ENCODE results near the gene ZNF771.
"Not testable (repeated sequence)": the region's sequence is repeated elsewhere in the genome, so short reads cannot be mapped to it uniquely, and the experiment has no call there.

Gene ZNF771

DNA sequence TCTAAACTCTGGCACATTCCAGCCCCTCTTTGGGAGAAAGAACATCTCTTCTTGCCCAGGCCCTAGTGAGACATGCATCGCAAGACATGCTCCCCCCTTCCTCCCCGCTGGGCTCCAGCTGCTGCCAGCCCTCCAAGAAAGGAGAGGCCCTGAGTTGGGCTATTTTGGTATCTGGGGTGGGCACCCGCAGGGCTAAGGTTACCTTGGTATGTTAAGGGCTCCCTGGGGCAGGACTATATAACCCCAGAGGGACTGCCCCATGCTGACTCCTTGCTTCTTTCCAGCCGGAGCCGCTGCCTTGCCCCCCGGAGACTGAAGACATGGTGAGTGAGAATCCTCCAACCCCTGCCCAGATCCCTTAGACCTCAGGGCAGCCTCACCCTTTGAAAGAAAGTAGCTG lies 32.9 kb upstream of the ZNF771 start, which contains the start of gene MYL11:
Gene MYL11 (plus strand): TSS at position 265 of the 400 bp plus-strand sequence. CDS start 56 bp downstream, at position 321.
- no peak for FAIRE-seq
- no peak for DNase-seq (ENCODE audit: extremely low spot score, insufficient read length, low read depth)

DNA sequence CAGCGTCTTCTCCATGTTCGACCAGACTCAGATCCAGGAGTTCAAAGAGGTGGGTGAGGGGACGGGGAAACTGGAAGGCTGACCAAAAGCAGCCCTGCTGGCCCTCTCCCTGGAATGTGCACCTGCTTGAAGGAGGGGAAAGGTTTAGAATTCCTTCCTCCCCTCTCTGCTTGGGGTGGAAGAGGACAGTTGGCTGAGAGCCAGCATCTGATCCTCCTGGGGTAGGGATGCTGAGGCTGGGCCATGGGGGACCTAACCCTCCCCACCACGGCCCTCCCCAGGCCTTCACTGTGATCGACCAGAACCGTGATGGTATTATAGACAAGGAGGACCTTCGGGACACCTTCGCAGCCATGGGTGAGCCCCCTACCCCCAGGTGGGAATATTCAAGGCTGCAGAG lies 31.5 kb upstream of the ZNF771 start:
- no peak for DNase-seq (ENCODE audit: extremely low spot score, insufficient read length, low read depth)
- no peak for FAIRE-seq

DNA sequence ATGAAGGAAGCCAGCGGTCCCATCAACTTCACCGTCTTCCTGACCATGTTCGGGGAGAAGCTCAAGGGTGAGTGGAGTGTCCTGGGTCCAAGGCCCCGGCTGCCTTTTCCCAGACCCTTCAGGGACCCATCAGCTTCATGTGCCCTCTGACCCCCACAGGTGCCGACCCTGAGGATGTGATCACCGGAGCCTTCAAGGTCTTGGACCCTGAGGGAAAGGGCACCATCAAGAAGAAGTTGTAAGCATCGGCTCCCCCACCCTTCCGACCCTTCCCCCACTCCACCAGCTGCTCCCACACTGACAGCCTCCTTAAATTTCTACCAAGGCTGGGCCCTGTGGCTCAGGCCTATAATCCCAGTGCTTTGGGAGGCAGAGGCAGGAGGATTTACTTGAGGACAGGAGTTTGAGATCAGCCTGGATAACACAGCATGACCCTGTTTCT lies 30.9 kb upstream of the ZNF771 start:
- DNase-seq (ENCODE audit: extremely low spot score, insufficient read length, low read depth) (no peak), FAIRE-seq (no peak)

DNA sequence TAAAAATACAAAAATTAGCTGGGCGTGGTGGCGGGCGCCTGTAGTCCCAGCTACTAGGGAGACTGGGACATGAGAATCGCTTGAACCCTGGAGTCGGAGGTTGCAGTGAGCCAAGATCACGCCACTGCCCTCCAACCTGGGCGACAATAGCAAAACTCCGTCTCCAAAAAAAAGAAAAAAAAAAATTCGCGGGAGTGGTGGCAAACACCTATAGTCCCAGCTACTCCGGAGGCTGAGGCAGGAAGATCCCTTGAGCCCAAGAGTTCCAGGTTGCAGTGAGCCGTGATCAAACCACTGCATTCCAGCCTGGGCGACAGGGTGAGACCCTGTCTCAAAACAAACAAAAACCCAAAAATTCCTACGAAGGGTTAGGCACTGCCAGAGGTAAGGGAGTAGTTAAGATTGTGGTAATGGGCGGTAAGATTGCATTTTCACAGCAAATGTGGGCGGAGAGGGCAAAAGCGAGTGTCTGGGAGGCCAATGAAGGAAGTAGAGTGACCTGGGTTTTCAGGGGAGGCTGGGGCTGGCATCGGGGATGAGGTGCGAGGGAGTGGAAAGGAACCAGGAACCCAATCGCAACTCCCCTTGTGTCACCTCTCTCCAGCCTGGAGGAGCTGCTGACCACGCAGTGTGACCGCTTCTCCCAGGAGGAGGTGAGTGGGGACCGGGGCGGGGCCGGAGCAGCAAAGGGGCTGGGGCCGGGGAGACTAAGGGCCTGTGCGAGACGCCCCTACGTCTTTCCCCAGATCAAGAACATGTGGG lies 30.2 kb upstream of the ZNF771 start:
- FAIRE-seq (peak; percentile 18), DNase-seq (ENCODE audit: extremely low spot score, insufficient read length, low read depth) (no peak)

DNA sequence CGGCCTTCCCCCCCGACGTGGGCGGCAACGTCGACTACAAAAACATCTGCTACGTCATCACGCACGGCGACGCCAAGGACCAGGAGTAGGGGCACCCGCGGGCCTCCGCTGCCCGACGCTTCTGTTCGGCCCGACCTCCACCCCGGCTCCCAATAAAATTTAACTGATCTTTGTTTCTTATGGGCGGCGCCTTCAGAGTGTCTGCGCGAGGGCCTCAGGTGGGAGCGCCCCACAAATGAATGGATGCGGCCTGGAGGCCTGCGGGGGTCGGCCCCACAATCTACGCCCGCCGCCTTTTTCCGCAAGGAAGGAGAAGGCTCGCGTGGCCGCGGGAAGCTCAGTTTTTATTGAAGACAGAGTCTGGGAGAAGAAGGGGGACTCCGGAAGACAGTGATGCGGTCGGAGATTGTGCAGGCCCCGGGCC lies 29.6 kb upstream of the ZNF771 start:
- FAIRE-seq = no peak
- no peak for DNase-seq (ENCODE audit: extremely low spot score, insufficient read length, low read depth)

DNA sequence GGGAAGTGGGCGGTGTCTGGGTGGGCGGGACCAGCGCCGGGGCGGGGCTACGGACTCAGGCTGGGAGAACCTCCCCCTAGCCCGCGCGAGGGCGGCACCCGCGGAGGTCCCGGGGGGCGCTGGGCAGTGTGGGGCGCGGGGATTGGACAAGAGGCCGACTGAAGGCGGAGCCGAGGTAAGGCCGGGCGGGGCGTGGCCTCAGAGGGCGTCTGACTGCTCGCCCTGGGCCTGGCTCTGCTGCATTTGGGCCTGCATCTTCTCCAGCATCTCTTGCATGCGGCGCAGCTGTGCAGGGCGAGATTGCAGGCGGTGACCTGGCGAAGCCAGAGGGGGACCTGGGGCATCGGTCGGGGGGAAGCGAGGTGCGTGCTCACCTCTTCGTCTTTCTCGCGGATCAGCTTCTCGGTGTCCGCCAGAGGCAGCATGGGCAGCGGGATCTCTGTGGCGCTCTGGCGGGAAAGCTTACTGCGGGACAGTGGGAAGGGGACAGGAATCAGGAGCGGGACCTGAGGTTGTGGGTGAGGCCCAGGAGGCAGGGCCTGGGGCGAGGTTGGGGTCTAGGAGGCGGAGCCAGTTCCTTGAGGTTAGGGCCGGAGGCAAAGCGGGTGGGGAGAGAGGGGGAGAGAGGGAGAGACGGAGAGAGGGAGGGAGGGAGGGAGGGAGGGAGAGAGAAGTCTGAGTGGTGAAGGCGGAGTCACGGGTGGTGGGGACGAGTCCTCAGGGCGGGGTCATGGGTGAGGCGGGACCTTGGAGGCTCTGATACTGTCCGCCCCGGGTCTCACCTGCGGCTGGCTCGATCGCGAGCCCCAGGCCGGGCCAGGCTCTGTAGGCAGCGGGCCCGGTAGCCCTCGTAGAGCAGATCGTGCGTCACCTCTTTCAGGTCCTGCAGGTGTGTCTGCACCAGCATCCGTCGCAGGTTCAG lies 28.9 kb upstream of the ZNF771 start:
- DNase-seq (ENCODE audit: extremely low spot score, insufficient read length, low read depth) (peak; percentile 96), FAIRE-seq (peak; percentile 97)

DNA sequence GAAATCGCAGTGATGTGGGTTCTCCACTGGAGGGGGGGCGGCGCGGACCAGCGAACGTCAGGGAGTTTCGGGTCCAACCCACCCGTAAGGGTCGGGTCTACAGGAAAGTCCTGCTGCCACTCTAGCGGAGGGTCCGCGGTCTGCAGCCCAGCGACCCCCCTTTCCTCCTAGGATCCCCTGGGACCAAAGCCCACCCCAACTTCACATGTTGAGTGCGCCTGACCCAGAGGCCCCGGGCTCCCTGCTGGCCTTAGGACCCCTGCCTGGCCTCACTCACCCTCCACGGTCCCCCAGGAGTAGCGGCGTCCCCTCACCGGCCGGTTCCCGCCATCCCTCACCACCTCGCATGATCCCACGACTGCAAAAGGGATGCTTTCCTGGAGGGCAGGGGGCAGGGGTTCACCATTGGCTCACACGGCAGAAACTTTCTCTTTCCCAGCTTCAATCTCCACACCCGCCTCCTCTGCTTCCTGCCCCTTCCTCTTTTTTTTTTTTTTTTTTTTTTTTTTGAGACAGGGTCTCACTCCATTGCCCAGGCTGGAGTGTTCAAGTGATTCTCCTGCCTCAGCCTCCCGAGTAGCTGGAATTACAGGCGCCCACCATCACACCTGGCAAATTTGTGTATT lies 28.1 kb upstream of the ZNF771 start:
- FAIRE-seq = no peak
- DNase-seq (ENCODE audit: extremely low spot score, insufficient read length, low read depth) = no peak

DNA sequence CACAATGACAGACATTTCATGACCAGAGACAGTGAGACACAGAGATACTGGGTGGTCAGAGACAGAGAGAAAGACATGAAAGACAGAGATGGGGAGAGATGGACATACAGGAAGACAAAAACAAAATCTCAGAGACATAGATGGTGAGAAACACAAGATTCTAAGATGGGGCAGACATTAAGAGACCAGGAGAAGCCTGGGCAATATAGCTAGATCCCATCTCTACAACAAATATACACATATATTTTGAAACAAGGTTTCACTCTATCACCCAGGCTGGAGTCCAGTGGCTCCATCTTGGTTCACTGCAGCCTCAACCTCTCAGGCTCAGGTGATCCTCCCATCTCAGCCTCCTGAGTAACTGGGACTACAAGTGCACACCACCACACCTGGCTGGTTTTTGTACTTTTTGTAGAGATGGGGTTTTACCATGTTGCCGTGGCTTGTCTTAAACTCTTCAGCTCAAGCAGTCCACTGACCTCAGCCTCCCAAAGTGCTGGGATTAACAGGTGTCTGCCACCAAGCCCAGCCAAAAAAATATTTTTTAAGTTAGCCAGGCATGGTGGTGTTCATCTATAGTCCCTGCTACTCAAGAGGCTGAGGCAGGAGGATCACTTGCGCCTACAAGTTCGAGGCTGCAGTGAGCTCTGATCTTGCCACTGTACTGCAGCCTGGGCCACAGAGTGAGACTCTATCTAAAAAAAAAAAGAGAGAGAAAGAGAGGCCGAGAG lies 27.2 kb upstream of the ZNF771 start:
- DNase-seq (ENCODE audit: extremely low spot score, insufficient read length, low read depth) = no peak
- FAIRE-seq = no peak

DNA sequence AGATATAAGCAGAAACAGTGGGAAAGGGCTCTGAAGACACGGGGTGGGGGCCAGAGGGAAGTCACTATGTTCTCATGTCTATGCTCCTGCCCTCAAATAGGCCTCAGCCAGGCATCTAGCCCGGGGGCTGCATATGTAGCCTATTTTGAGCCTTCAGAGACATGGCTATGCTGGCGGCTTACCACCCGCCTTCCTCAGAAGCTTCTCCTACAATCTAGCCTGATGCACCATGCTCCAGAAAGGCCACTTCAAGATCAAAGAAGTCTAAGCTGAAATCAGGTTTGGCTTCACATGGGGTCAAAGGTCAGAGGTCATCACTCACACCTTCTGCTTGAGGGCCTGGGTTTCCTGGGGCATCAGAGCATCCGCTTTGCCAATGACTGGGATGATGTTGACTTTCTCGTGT lies 26.6 kb upstream of the ZNF771 start:
- no peak for FAIRE-seq

DNA sequence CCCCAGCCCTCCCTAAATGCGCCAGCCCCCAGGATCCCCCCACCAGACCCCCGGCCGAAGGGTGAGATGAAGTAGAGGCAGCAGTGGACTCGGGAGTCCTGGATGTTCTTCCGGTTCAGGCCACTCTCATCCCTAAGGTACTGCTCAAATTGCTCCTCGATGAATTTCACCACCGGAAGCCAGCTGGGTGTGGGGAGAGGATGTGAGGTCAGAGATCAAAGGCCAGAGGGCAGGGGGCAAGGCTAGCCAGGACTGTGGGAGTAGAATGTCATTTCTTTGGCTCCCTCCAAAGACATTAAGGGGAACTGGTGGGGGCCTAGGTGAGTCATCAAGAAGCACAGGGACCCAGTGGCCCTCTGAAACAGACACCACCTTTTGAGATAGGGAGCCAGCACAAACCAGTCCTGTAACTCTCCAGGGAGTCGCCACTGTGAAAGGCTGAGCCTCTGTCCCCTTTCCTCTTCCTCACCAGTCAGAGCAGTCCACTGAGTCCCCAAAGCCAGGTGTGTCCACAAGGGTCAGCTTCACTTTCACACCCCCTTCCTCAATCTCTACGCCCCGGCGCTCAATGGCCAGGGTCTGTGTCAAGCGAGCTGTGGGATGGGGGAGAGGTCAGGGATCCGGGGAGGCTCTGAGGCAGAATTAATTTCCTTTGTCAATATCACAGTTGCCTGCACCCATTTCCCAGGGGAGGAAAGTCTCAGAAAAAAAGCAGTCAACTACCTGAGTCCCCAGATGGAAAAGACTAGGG lies 25.9 kb upstream of the ZNF771 start:
- FAIRE-seq (peak; percentile 48), DNase-seq (ENCODE audit: extremely low spot score, insufficient read length, low read depth) (no peak)

More for the DNA sequence above, 26.6 kb upstream of the ZNF771 start:
- DNase-seq (ENCODE audit: extremely low spot score, insufficient read length, low read depth) = no peak

DNA sequence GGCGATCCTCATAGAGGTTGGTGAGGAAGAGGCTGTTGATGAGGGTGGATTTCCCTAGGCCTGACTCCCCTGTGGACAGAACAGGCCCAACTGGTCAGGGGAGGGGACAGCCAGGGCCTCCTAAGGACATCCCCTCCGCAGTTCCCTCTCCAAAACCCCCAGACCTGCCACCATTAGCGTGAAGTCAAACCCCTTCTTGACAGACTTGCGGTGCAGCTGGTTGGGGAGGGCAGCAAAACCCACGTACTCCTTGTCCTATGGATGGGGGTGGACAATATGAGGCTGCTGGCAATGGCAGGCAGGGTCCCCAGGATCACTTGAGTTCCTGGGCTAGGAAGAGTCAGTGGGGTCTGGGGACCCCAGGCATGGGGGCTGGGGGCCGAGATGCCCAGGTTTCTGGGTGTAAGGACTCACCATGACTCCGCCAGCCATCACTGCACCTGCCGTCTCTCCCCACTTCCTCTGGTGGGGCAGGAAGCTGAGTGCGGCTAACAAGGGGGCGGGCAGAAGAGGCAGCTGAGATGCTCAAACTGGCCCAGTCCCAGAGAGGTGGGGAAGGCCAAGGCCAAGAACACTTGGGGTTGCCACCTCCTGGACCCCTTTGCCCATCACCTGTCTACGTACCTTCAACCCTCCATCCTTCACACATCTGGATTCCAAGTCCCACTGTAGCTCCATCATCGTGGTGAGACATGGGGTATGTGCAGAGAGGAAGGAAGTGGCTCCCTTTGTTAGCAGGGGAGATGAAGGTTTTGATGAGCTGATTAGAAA lies 25.1 kb upstream of the ZNF771 start, which contains the start of gene SEPTIN1:
Gene SEPTIN1 (minus strand): TSS at position 451 of the 771 bp plus-strand sequence. CDS start 19 bp downstream, at position 432.
- DNase-seq (ENCODE audit: extremely low spot score, insufficient read length, low read depth) = peak; percentile 61
- FAIRE-seq = peak; percentile 95

DNA sequence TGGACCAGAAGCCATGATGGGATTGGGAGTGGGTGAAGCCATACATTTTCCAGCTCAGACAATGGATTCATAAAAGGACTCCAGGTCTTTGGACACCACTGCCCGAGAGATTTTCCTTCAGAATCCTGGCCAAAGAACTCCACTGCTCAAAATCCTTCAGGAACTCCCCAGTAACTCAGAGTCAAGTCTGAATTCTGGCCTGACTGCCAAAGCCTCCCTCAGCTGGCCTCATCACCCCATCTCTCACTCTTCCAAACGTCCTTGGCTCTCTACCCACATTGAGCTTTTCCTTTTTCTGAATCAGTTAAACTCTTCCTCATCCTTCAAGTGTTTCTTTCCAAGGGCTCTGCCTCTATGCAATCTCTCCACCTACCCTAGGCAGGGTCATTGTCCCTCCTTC lies 23.9 kb upstream of the ZNF771 start:
- no peak for FAIRE-seq
- DNase-seq (ENCODE audit: extremely low spot score, insufficient read length, low read depth) = no peak

DNA sequence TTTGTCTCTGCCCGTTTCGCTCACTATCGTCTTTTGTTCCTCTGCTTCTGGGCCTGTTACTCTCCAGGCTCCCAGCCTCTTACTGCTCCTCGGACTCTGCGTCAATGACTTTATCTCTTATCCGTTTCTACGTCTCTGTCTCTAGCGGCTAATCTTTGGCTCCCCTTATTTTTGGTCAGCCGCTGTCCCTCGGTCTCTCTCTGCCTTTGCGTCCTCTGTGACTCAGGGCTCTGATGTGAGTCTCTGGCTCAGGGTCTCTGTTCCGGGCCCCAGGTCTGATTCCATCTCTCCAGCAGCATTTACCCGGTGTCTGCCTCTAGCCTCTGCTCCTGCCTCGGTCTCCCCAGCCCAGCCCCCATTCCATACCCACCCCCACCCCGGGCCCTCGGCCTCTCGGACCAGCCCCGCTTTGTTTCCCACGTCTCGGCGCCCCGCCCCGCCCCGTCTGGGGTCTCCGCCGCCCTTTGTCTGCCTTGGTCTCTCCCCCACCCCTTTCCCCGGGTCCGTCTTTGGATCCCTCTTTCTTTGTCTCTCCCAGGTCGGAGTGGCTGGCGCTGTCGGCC lies 12.7 kb upstream of the ZNF771 start:
- no peak for FAIRE-seq
- no peak for DNase-seq (ENCODE audit: extremely low spot score, insufficient read length, low read depth)

DNA sequence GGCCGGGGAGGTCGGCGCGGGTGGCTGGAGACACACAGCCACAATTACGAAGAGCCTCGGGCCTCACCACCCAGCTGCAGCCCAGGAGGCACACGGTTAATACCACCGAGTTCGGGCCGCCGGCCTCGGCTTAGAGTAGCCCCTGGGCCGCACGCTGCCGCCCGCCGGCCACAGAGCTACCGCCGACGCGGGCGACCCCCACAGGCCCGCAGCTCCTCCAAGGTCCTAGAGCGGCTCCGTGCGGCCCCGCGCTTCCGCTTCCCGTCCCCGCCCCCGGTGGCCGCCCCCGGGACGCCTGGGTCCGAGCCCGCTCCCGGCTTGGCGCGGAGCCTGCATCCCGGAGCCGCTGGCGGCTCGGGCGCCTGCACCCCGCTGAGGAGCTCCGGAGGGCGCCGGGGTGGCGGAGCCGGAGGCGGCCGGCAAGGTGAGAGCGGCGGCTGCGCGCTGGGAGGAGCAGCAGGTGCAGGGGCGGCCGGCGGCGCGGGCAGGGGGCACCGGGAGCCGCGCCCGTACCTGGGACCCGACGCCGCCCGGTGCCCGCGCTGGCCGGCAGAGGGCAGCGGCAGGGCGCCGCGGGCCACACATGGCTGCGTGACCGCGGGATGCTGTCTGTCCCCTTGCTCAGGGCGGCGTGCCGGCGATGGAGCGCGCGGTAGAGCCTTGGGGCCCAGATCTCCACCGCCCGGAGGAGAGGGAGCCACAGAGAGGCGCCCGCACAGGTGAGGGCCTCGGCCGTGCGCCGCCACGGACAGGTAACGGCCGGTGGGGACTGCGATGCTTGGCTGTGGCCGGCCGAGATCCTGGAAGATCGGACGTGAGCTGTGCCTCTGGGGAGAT lies 12.0 kb upstream of the ZNF771 start, which contains the start of gene ZNF48:
Gene ZNF48 (plus strand): TSS at position 266 of the 837 bp plus-strand sequence. CDS start 375 bp downstream, at position 641.
- peak; percentile 38 for FAIRE-seq
- peak; percentile 55 for DNase-seq (ENCODE audit: extremely low spot score, insufficient read length, low read depth)

DNA sequence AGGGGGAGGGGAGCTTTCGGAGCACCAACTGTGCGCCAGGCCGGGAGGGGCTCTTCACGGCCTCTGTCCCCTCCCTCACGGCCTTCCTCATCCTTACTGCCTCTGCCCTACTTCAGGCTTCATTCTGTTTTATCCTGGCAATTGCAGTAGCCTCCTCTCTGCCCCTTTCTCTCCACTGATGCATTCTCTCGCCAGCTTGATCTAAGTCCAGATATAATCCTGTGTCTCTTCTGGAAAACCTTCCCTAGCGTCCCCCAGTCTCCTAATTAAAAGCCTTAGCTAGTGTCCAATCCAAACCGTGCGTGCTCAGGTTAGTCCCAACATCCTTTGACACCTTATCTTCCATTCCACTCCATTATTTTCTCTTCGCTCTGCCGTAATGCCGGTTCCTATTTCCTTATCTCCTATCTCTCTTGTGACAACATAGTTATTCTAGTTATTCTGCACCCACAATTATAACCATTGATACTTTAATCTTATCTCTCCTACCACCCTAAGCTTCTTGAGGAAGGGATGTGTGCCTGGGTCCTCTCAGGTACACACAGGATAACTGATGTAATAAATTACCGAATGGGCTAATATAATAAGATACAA lies 11.3 kb upstream of the ZNF771 start:
- FAIRE-seq (no peak), DNase-seq (ENCODE audit: extremely low spot score, insufficient read length, low read depth) (no peak)

DNA sequence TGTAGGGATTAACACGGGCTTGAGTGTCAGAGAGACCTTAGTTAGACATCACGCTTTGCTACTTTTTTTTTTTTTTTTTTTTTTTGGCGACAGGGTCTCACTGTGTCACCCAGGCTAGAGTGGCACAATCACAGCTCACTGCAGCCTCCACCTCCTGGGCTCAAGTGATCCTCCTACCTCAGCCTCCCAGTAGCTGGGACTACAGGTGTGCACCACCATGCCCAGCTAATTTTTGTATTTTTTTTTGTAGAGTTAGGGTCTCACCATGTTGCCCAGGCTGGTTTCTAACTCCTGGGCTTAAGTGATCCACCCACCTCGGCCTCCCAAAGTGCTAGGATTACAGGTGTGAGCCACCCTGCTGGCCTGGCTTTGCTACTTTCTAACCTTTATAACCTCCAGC lies 10.8 kb upstream of the ZNF771 start:
- FAIRE-seq; DNase-seq (ENCODE audit: extremely low spot score, insufficient read length, low read depth): not testable (repeated sequence)

DNA sequence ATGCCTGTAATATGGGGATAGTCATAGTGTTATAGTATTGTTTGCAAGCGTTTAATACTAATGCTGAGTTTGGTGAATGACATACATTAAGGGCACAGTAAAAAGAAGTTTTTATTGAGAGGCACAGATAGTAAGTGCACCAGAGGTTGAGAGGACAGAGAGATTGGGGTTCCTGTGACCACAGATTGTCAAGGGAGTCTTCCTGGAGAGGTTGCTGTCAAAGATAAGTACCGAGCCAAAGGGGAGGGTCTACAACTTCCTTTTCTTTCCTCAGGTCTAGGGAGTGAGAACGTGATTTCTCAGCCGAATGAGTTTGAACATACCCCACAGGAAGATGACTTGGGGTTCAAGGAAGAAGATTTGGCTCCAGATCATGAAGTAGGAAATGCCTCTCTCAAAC lies 10.3 kb upstream of the ZNF771 start:
- no peak for DNase-seq (ENCODE audit: extremely low spot score, insufficient read length, low read depth)
- no peak for FAIRE-seq

Measured in GM18507 (cell line).